HG02763 (cell line): Measurements from ENCODE around the gene TCERG1.

Experiments used
- ATAC-seq: cut with Tn5 transposase; IDR thresholded peaks from one replicate; pipeline ENCODE4 v1.9.1; 2021; ENCODE audit warnings: mild to moderate bottlenecking, moderate library complexity; ENCODE audit not compliant: unreplicated experiment

TCERG1 gene

GRCh38 chr5:146451411-146451810 lies 4.3 kb downstream of the TCERG1 start:
- ATAC-seq, result no peak

- ATAC-seq, result no peak
Measured at GRCh38 chr5:146457431-146457830, 10.3 kb downstream of the TCERG1 start.

DNA sequence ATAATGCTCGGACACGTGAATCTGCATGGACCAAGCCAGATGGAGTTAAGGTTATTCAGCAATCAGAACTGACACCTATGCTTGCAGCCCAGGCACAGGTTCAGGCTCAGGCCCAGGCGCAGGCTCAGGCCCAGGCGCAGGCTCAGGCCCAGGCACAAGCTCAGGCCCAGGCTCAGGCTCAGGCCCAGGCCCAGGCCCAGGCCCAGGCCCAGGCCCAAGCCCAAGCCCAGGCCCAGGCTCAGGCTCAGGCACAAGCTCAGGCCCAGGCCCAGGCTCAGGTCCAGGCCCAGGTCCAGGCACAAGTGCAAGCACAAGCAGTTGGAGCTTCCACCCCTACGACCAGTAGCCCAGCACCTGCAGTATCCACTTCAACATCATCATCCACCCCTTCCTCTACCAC lies 11.8 kb downstream of the TCERG1 start:
- ATAC-seq, result no peak

DNA sequence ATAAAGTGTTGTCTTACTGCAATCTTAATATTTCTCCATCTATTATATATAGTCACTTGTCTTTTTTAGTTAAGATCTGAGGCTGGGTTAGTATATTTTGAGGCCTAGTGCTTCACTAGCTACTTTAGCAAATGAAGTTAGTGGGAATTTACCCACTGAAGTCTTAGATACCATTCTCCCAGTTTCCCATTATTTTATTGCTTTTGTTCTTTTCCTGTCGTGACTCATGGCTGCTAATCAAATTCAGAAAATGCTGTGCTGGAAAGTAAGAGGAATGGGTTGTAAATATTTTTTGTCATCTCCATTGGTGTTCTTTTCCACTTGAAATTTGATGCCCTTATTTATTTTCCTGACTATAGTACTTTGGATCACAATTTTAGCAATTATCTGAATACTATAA lies 14.2 kb downstream of the TCERG1 start:
- no peak for ATAC-seq

- no peak for ATAC-seq
Measured at GRCh38 chr5:146463446-146463845, 16.3 kb downstream of the TCERG1 start.

- ATAC-seq, result no peak
Measured at GRCh38 chr5:146466521-146467349, 19.6 kb downstream of the TCERG1 start.

GRCh38 chr5:146467760-146468159 lies 20.6 kb downstream of the TCERG1 start:
- no peak for ATAC-seq

DNA sequence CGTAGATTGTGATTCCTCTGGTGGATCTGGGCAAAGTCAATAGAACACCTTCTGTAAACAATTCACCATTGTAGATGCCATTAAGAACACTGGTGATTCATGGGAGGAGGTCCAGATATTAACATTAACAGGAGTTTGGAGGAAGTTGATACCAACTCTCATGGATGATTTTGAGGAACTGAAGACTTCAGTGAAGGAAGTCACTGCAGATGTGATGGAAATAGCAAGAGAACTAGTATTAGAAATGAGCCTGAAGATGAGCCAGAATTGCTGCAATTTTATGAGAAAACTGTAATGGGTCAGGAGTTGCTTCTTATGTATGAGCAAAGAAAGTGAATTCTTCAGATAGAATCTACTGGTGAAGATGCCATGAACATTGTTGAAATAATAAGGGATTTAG lies 26.9 kb downstream of the TCERG1 start:
- ATAC-seq, result no peak

DNA sequence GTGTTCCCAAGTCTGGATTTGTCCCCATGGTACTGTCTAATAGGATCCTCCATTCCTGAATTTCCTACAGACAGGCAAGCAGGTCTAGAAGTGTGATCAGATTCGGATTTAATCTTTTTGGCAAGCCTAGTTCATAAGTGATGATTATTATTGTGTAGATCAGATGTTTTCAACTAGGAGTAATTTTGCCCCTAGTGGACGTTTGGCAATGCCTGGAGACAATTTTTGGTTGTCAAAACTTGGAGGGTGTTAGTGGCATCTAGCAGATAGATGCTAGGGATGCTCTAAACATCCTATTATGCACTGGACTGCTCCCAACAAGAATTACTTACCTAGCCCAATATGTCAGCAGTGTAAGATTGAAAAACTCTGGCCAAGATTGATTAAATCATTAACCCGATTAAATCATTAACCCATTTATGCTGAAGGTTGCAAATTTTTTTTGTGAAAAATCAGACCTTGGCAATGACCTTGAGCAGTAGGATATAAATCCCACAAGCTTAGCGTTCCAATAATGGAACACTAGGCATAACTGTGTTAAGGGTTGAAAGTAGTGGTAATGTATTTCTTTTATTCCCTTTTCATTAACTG lies 28.2 kb downstream of the TCERG1 start:
- no peak for ATAC-seq

GRCh38 chr5:146475906-146476305 lies 28.8 kb downstream of the TCERG1 start:
- no peak for ATAC-seq

GRCh38 chr5:146482775-146483174 lies 35.6 kb downstream of the TCERG1 start:
- no peak for ATAC-seq

DNA sequence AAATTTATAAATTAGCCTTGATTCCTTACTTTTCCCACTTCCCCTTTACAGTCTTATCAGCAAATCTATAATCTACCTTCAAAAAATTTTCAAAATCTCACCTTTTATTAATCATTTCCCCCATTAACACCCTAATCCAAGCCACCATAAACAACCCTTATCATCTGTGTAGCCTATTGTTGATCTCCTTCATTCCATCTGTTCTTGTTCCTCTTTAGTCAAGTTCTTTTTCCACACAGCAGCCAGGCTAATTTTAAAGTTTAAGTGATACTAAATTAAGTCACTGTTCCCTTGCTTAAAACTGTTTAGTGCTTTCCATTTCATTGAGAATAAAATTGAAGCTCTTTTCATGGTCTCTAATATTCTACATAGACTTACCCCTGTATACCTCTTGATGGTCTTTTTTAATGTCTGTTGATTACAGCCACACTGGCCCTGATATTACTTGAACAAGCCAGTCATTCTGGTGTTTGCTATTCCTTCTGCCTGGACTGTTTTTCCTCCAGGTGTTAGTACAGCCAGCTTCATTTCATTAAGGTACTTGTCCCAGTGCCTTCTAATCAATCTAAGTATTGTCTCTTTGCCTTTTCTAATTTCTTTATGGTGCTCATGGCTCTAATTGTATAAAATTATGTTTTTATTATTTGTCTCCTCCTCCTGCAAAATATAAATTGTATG lies 37.7 kb downstream of the TCERG1 start:
- ATAC-seq, result no peak

GRCh38 chr5:146490089-146490843 lies 43.1 kb downstream of the TCERG1 start:
- ATAC-seq, result no peak

DNA sequence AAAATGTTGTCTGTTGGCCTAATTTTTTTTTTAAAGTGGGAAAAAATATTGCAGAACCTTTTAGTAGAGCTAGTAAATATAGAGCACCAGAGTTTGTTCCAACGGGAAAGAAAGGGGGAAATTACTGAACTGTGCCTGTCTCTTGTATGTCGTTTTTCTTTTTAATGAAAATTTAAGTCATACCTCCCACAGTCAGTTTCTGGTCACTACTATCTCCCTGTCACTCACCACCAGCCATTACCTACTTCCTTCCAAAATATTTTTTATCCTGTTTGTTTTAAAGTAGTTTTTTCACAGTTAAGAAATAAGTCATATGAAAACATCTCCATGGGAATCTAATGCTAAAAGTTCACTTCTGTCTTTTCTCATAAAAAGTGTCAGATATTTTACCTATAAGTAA lies 47.5 kb downstream of the TCERG1 start:
- no peak for ATAC-seq

- ATAC-seq, result no peak
Measured at GRCh38 chr5:146499680-146500079, 52.5 kb downstream of the TCERG1 start.

- no peak for ATAC-seq
Measured at GRCh38 chr5:146507428-146507827, 60.3 kb downstream of the TCERG1 start.

DNA sequence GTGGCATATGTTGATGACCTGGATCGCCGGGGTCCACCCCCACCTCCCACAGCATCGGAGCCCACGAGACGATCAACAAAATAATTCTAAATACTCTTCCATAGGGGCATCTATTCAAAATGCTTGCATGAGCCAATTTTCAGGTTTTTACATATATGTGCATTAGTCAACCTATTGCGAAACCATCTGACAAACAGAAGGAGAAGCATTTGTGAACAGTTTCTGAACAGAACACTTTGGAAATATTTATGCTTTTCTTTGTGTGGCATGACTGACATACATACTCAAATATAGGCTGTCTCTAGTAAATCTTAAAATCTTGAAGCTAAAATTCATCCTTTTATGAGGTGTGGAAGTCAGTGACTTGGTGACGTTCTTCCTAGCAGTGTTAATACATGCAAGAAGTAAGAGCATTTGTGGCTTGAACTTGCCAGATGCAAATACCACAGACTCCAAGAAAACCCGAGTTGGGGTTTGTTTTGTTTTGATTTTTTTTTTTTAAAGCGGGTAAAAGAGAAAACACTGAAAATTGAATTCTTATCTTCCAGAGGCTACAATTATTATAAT lies 63.5 kb downstream of the TCERG1 start:
- ATAC-seq, result no peak

DNA sequence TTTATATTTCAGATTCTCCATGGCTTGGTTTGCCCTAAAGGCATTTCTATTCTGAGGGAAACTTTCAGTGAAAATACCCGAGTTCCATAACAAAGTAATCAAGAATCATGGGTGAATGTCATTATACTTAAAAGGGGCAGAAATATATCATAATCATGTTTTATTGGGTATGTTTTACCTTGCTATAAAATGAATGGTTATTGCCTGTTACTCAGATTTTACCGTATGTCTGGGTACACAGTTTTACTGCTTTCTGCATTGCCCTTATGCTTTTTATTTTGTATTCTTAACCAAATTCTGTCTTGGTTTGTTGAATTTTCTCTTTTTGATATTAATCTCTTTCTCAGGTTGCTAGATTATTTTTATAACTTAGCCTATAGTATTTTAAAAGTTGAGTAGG lies 66.3 kb downstream of the TCERG1 start:
- no peak for ATAC-seq

DNA sequence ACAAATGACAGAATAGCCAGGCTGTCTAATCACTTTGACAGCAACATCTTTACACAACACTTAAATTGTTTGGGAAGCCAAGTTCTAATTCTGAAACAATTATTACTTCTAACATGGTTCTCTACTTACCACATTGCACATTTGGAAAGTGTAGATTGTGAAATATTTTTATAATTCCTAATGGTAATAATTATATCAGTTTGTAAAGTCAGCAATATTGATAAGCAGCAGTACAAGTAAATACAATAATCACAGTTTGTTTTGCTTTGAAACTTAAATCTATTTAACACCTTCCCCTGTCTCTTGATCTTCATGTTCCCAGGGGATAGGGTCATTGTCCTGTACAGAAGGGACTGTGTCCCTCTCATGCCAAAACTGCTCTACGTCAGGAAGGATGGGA lies 67.4 kb downstream of the TCERG1 start:
- no peak for ATAC-seq

GRCh38 chr5:146515473-146516150 lies 68.5 kb downstream of the TCERG1 start:
- no peak for ATAC-seq

DNA sequence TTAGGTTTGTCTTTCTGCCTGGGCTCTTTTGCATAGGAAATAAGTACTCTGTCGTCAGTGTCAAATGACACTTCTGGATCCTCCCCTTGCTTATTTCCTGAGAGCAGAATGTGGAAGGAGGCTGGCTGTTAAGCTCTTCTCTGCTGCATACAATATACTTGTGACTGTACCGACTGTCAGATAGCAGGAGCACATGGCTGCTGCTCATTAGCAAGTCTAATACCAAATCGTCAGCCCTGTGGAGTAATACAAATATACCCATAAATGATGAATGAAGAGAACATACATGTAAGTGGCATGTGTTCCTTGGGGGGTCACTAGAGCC lies 69.0 kb downstream of the TCERG1 start, which contains the start of gene GPR151:
Gene GPR151, minus strand, starts transcription at position 40 of the 325 bp plus-strand sequence. CDS start 77 bp downstream, outside the sequence.
- ATAC-seq, result no peak
